ENCODE data around the gene RANBP17.
"Not testable (repeated sequence)": the region's sequence is repeated elsewhere in the genome, so short reads cannot be mapped to it uniquely, and the experiment has no call there.

The RANBP17 gene

GRCh38 chr5:170941788-170942187 is 80.0 kb downstream of the RANBP17 start:
- no peak for DNase-seq (ENCODE audit: low read depth in 2 of 3, low spot score in 1 of 3)

- DNase-seq (ENCODE audit: low read depth in 2 of 3, low spot score in 1 of 3): no peak
Observed at GRCh38 chr5:170945275-170945674, 83.5 kb downstream of the RANBP17 start.

- DNase-seq (ENCODE audit: low read depth in 2 of 3, low spot score in 1 of 3): no peak
Observed at GRCh38 chr5:170960567-170960966, 98.7 kb downstream of the RANBP17 start.

- no peak for DNase-seq (ENCODE audit: low read depth in 2 of 3, low spot score in 1 of 3)
Observed at GRCh38 chr5:170963521-170963920, 101.7 kb downstream of the RANBP17 start.

- no peak for DNase-seq (ENCODE audit: low read depth in 2 of 3, low spot score in 1 of 3)
Observed at GRCh38 chr5:170974461-170974860, 112.6 kb downstream of the RANBP17 start.

- DNase-seq (ENCODE audit: low read depth in 2 of 3, low spot score in 1 of 3): not testable (repeated sequence)
Observed at GRCh38 chr5:170980261-170980660, 118.4 kb downstream of the RANBP17 start.

- DNase-seq (ENCODE audit: low read depth in 2 of 3, low spot score in 1 of 3): no peak
Observed at GRCh38 chr5:170985486-170985885, 123.7 kb downstream of the RANBP17 start.

GRCh38 chr5:170986598-170986997 is 124.8 kb downstream of the RANBP17 start:
- DNase-seq (ENCODE audit: low read depth in 2 of 3, low spot score in 1 of 3): no peak

GRCh38 chr5:170993476-170993875 is 131.7 kb downstream of the RANBP17 start:
- DNase-seq (ENCODE audit: low read depth in 2 of 3, low spot score in 1 of 3): no peak

- DNase-seq (ENCODE audit: low read depth in 2 of 3, low spot score in 1 of 3): no peak
Observed at GRCh38 chr5:171010086-171010485, 148.3 kb downstream of the RANBP17 start.

GRCh38 chr5:171010816-171011215 is 149.0 kb downstream of the RANBP17 start:
- no peak for DNase-seq (ENCODE audit: low read depth in 2 of 3, low spot score in 1 of 3)

GRCh38 chr5:171023508-171023907 is 161.7 kb downstream of the RANBP17 start:
- no peak for DNase-seq (ENCODE audit: low read depth in 2 of 3, low spot score in 1 of 3)

- DNase-seq (ENCODE audit: low read depth in 2 of 3, low spot score in 1 of 3): no peak
Observed at GRCh38 chr5:171024084-171024483, 162.3 kb downstream of the RANBP17 start.

- DNase-seq (ENCODE audit: low read depth in 2 of 3, low spot score in 1 of 3): no peak
Observed at GRCh38 chr5:171029401-171029800, 167.6 kb downstream of the RANBP17 start.

GRCh38 chr5:171031977-171032376 is 170.2 kb downstream of the RANBP17 start:
- no peak for DNase-seq (ENCODE audit: low read depth in 2 of 3, low spot score in 1 of 3)

- no peak for DNase-seq (ENCODE audit: low read depth in 2 of 3, low spot score in 1 of 3)
Observed at GRCh38 chr5:171032435-171032973, 170.7 kb downstream of the RANBP17 start.

GRCh38 chr5:171041893-171042292 is 180.1 kb downstream of the RANBP17 start:
- not testable (repeated sequence) for DNase-seq (ENCODE audit: low read depth in 2 of 3, low spot score in 1 of 3)

GRCh38 chr5:171050916-171051315 is 189.1 kb downstream of the RANBP17 start:
- no peak for DNase-seq (ENCODE audit: low read depth in 2 of 3, low spot score in 1 of 3)

- no peak for DNase-seq (ENCODE audit: low read depth in 2 of 3, low spot score in 1 of 3)
Observed at GRCh38 chr5:171055875-171056454, 194.1 kb downstream of the RANBP17 start.

- no peak for DNase-seq (ENCODE audit: low read depth in 2 of 3, low spot score in 1 of 3)
Observed at GRCh38 chr5:171067540-171068130, 205.8 kb downstream of the RANBP17 start.

GRCh38 chr5:171074747-171075146 is 212.9 kb downstream of the RANBP17 start:
- no peak for DNase-seq (ENCODE audit: low read depth in 2 of 3, low spot score in 1 of 3)

- DNase-seq (ENCODE audit: low read depth in 2 of 3, low spot score in 1 of 3): no peak
Observed at GRCh38 chr5:171080186-171080938, 218.5 kb downstream of the RANBP17 start.
